Skeletal muscle tissue (tissue), 4 donors: ENCODE data around the gene RETSAT. TPM values are rescaled to one million over a fixed set of nuclear protein-coding genes. Genes with fewer than 3 reads are reported as not detected.
"Not testable (repeated sequence)": the region's sequence is repeated elsewhere in the genome, so short reads cannot be mapped to it uniquely, and the experiment has no call there.

ENCODE experiments used
- H3K27ac ChIP-seq: one replicate; pipeline ENCODE4 v1.7.0; 2013; ENCODE audit warnings: mild to moderate bottlenecking, low read depth, low read length, inconsistent platforms
- H3K27me3 ChIP-seq, 3 donors: one replicate each; pipeline ENCODE4 v1.7.0; 2013; ENCODE audit warnings: low read length in 3 of 3; ENCODE audit not compliant: control insufficient read depth in 3 of 3, insufficient read depth in 3 of 3
- H3K36me3 ChIP-seq, 3 donors: one replicate each; pipeline ENCODE4 v1.7.0; 2013; ENCODE audit warnings: low read length in 3 of 3; ENCODE audit not compliant: control insufficient read depth in 3 of 3, insufficient read depth in 3 of 3
- H3K4me1 ChIP-seq, 3 donors: one replicate each; pipeline ENCODE4 v1.7.0; 2013; ENCODE audit warnings: low read length in 3 of 3, mild to moderate bottlenecking in 3 of 3; ENCODE audit not compliant: control insufficient read depth in 3 of 3, insufficient read depth in 3 of 3
- H3K4me3 ChIP-seq, 3 donors: one replicate each; pipeline ENCODE4 v1.7.0; 2013; ENCODE audit warnings: low read length in 3 of 3
- H3K9ac ChIP-seq, 3 donors: one replicate each; pipeline ENCODE4 v1.7.0; 2013; ENCODE audit warnings: low read length in 3 of 3, mild to moderate bottlenecking in 3 of 3, moderate library complexity in 2 of 3, low read depth in 1 of 3
- H3K9me3 ChIP-seq, 3 donors: one replicate each; pipeline ENCODE4 v1.7.0; 2013; ENCODE audit warnings: low read length in 3 of 3; ENCODE audit not compliant: control insufficient read depth in 3 of 3
- total RNA-seq: library from RNA; depleted of rRNA; stranded (reverse); fragments of >200 nt; gene quantifications from one replicate; pipeline ENCODE4 v1.2.3, GENCODE V29; 2014
- donor health status: Osteomylitis.

The RETSAT gene
- total RNA-seq, 1 donor from 2014 or later, result 20.9 TPM

GRCh38 chr2:85356186-85356585, 1.9 kb upstream of the RETSAT start:
- peaks cover 29 to 42% (median 40%) of the 10 kb centered on the region in 3 donors for H3K4me1 ChIP-seq
- H3K9me3 ChIP-seq, result no peaks in the 10 kb centered on the region
- peaks cover 23 to 33% (median 33%) of the 10 kb centered on the region in 3 donors for H3K36me3 ChIP-seq
- H3K27me3 ChIP-seq, result no peaks in the 10 kb centered on the region
- no peak overlapping the region for H3K4me3 ChIP-seq
- H3K27ac ChIP-seq, result no peak overlapping the region
- peak overlapping the region in 1 of 3 donors; percentile 28 for H3K9ac ChIP-seq

- H3K9me3 ChIP-seq, result no peaks in the 10 kb centered on the region
- peaks cover 29 to 42% (median 40%) of the 10 kb centered on the region in 3 donors for H3K4me1 ChIP-seq
- H3K27me3 ChIP-seq, result no peaks in the 10 kb centered on the region
- H3K9ac ChIP-seq, result peak overlapping the region; percentile 97 to 100 (median 98)
- H3K27ac ChIP-seq, result no peak overlapping the region
- H3K4me3 ChIP-seq, result peak overlapping the region; percentile 92 to 100 (median 100)
- peaks cover 27 to 39% (median 38%) of the 10 kb centered on the region in 3 donors for H3K36me3 ChIP-seq
These were observed 1.2 kb upstream of the RETSAT start for GRCh38 chr2:85355521-85355920.

- H3K4me3 ChIP-seq, result peak overlapping the region; percentile 92 to 100 (median 100)
- H3K27ac ChIP-seq, result peak overlapping the region; percentile 83
- H3K27me3 ChIP-seq, result no peaks in the 10 kb centered on the region
- H3K9ac ChIP-seq, result peak overlapping the region; percentile 97 to 100 (median 98)
- peaks cover 32 to 43% (median 41%) of the 10 kb centered on the region in 3 donors for H3K36me3 ChIP-seq
- no peaks in the 10 kb centered on the region for H3K9me3 ChIP-seq
- H3K4me1 ChIP-seq, result peaks cover 29 to 42% (median 40%) of the 10 kb centered on the region in 3 donors
These were observed 714 bp upstream of the RETSAT start for GRCh38 chr2:85355073-85355410.

GRCh38 chr2:85353876-85354285, 447 bp downstream of the RETSAT start:
- H3K4me1 ChIP-seq, result peaks cover 29 to 42% (median 40%) of the 10 kb centered on the region in 3 donors
- H3K36me3 ChIP-seq, result peaks cover 36 to 49% (median 49%) of the 10 kb centered on the region in 3 donors
- peak overlapping the region; percentile 92 to 100 (median 100) for H3K4me3 ChIP-seq
- H3K9me3 ChIP-seq, result no peaks in the 10 kb centered on the region
- H3K27ac ChIP-seq, result peak overlapping the region; percentile 83
- no peaks in the 10 kb centered on the region for H3K27me3 ChIP-seq
- peak overlapping the region; percentile 97 to 100 (median 98) for H3K9ac ChIP-seq

GRCh38 chr2:85347599-85347998, 6.7 kb downstream of the RETSAT start:
- Histone ChIP-seq H3K27ac (no peak overlapping the region), H3K4me1 (peaks cover under 1 to 2% (median 2%) of the 10 kb centered on the region in 3 donors), H3K36me3 (peaks cover 61 to 74% (median 72%) of the 10 kb centered on the region in 3 donors), H3K27me3 (no peaks in the 10 kb centered on the region), H3K4me3 (no peak overlapping the region), H3K9me3 (no peaks in the 10 kb centered on the region), H3K9ac (no peak overlapping the region)

GRCh38 chr2:85344356-85344954, 9.9 kb downstream of the RETSAT start:
- no peaks in the 10 kb centered on the region for H3K9me3 ChIP-seq
- H3K4me1 ChIP-seq, result peaks cover 0 to 2% (median 0%) of the 10 kb centered on the region in 3 donors
- H3K27me3 ChIP-seq, result no peaks in the 10 kb centered on the region
- H3K27ac ChIP-seq, result no peak overlapping the region
- H3K36me3 ChIP-seq, result peaks cover 46 to 57% (median 53%) of the 10 kb centered on the region in 3 donors
- H3K9ac ChIP-seq, result no peak overlapping the region
- H3K4me3 ChIP-seq, result no peak overlapping the region

GRCh38 chr2:85343207-85343895, 11.0 kb downstream of the RETSAT start:
- H3K27ac ChIP-seq, H3K4me1 ChIP-seq, H3K9me3 ChIP-seq, H3K27me3 ChIP-seq, H3K9ac ChIP-seq, H3K4me3 ChIP-seq: not testable (repeated sequence)
- peaks cover 42 to 51% (median 47%) of the 10 kb centered on the region in 3 donors for H3K36me3 ChIP-seq

GRCh38 chr2:85342156-85342555, 12.2 kb downstream of the RETSAT start:
- no peak overlapping the region for H3K27ac ChIP-seq
- H3K4me1 ChIP-seq, result peaks cover 0 to 2% (median 0%) of the 10 kb centered on the region in 3 donors
- no peaks in the 10 kb centered on the region for H3K27me3 ChIP-seq
- H3K4me3 ChIP-seq, result no peak overlapping the region
- H3K36me3 ChIP-seq, result peaks cover 36 to 45% (median 43%) of the 10 kb centered on the region in 3 donors
- no peak overlapping the region for H3K9ac ChIP-seq
- no peaks in the 10 kb centered on the region for H3K9me3 ChIP-seq

- Histone ChIP-seq H3K4me1 (peaks cover 0 to 2% (median 0%) of the 10 kb centered on the region in 3 donors), H3K36me3 (peaks cover 30 to 38% (median 37%) of the 10 kb centered on the region in 3 donors), H3K27me3 (no peaks in the 10 kb centered on the region), H3K9ac (no peak overlapping the region), H3K27ac (no peak overlapping the region), H3K9me3 (no peaks in the 10 kb centered on the region), H3K4me3 (no peak overlapping the region)
These were observed 12.9 kb downstream of the RETSAT start for GRCh38 chr2:85341269-85342029.
